ENCODE measurements around the gene HDAC9.

GRCh38 chr7:18565337-18565736, 69.8 kb downstream of the HDAC9 start:
- TF ChIP-seq CTCF (IDR thresholded peaks at IDR 0.05; ENCODE audit: low read depth, low read length) (no peak), EZH2phosphoT487 (IDR thresholded peaks at IDR 0.05; ENCODE audit: low read depth) (no peak)

Data from OCI-LY3 (cell line).